GM15510 (cell line): ENCODE results near the gene EEIG1.

Experiments
- POLR2A ChIP-seq: IDR thresholded peaks from 3 replicates; pipeline ENCODE4 v1.6.1; 2011; ENCODE audit warnings: borderline replicate concordance; ENCODE audit not compliant: insufficient read length; ENCODE audit errors: extremely low read depth

Gene EEIG1

GRCh38 chr9:127945338-127945737, 35.5 kb downstream of the EEIG1 start:
- no peak for TF ChIP-seq POLR2A

GRCh38 chr9:127944586-127945218, 36.1 kb downstream of the EEIG1 start:
- no peak for TF ChIP-seq POLR2A

GRCh38 chr9:127943731-127944144, 37.1 kb downstream of the EEIG1 start:
- no peak for TF ChIP-seq POLR2A

GRCh38 chr9:127943011-127943662, 37.7 kb downstream of the EEIG1 start:
- no peak for TF ChIP-seq POLR2A

GRCh38 chr9:127942216-127943010, 38.4 kb downstream of the EEIG1 start:
- no peak for TF ChIP-seq POLR2A

- TF ChIP-seq POLR2A, result no peak
These were observed 38.9 kb downstream of the EEIG1 start for GRCh38 chr9:127941961-127942215.

- TF ChIP-seq POLR2A, result no peak
These were observed 39.5 kb downstream of the EEIG1 start for GRCh38 chr9:127941062-127941960.

- no peak for TF ChIP-seq POLR2A
These were observed 40.2 kb downstream of the EEIG1 start for GRCh38 chr9:127940593-127940992.

GRCh38 chr9:127938298-127938690, 42.5 kb downstream of the EEIG1 start:
- TF ChIP-seq POLR2A, result no peak

- peak; percentile 86 for TF ChIP-seq POLR2A
These were observed 43.1 kb downstream of the EEIG1 start, which contains the start of gene DPM2 for GRCh38 chr9:127937388-127938297. Gene DPM2 (minus strand): TSS chr9:127937854. CDS start chr9:127937820, 34 bp downstream.

GRCh38 chr9:127937056-127937387, 43.8 kb downstream of the EEIG1 start:
- no peak for TF ChIP-seq POLR2A

- TF ChIP-seq POLR2A, result no peak
These were observed 44.4 kb downstream of the EEIG1 start for GRCh38 chr9:127936347-127936852.

- TF ChIP-seq POLR2A, result no peak
These were observed 45.0 kb downstream of the EEIG1 start for GRCh38 chr9:127935765-127936221.

GRCh38 chr9:127934986-127935385, 45.8 kb downstream of the EEIG1 start:
- no peak for TF ChIP-seq POLR2A
